T-helper 1 cell (primary cell): ENCODE measurements around the gene NUP153.
"Not testable (repeated sequence)": the region's sequence is repeated elsewhere in the genome, so short reads cannot be mapped to it uniquely, and the experiment has no call there.

Experiments
- DNase-seq, 5 donors: peaks; one replicate each; pipeline ENCODE4 v3.0.0-alpha.2; 2012 to 2020
- total RNA-seq, 4 donors: gene quantifications; one replicate each; lab custom pipeline; 2026; lab: John Stamatoyannopoulos, UW

Gene NUP153
- total RNA-seq = 176 to 227 (median 198) reads per million in 4 donors

DNA sequence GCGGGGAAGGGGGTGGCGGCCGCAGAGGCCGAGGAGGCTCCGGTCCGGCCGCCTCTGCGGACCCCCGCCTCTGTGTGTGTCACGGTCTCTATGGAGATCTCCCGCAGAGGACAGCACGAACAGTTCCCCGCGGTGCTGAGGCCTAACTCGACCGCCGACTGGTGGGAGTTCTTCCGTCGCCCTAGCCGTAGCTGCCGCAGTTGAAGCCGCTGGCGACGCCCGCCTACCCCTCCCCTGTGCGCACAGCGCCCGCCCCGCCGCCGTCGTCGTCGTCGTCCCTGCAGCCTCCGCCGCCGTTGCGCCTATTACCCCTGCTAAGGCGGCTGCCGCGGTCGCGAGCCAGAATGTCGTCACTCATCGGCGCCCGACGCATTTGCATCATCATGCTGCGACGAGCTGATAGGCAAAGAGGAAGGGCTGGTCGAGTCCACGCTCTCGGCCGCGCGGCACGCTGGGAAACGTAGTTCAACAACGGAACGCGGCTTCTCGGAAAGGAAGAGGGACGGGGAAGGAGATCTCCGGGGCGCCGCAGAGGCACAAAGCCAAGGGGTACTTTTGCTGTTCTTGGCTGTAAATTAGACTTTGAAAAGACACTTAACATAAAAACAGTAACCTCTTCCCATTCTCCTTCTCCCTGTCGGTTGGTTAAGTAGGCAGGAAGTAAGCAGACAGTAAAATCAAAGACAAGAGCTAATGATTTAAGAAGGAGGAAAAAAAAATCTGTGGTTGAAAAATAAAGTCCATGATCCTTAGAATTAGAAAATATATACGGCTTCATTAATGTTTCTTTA is at the start of gene NUP153:
Gene NUP153, minus strand, starts transcription at position 346 of the 791 bp plus-strand sequence. CDS start 538 bp downstream, outside the sequence.
- DNase-seq = peak; percentile 96 to 100 (median 98)

- DNase-seq = no peak
Measured at GRCh38 chr6:17754254-17754653, 47.5 kb upstream of the NUP153 start.

DNA sequence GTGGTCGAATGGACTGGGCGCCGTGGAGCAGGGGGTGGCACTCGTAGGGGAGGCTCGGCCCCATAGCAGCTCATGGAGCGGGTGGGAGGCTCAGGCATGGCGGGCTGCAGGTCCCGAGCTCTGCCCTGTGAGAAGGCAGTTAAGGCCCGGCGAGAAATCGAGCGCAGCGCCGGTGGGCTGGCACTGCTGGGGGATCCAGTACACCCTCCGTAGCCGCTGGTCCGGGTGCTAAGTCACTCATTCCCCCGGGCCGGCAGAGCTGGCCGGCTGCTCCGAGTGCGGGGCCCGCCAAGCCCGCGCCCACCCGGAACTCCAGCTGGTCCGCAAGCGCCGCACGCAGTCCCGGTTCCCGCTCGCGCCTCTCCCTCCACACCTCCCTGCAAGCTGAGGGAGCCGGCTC is 38.6 kb upstream of the NUP153 start:
- not testable (repeated sequence) for DNase-seq

GRCh38 chr6:17744757-17745308 is 38.1 kb upstream of the NUP153 start:
- DNase-seq = not testable (repeated sequence)

- DNase-seq = no peak
Measured at GRCh38 chr6:17744019-17744756, 37.5 kb upstream of the NUP153 start.

- no peak for DNase-seq
Measured at GRCh38 chr6:17741507-17741906, 34.8 kb upstream of the NUP153 start.

- no peak for DNase-seq
Measured at GRCh38 chr6:17740559-17741220, 34.0 kb upstream of the NUP153 start.

DNA sequence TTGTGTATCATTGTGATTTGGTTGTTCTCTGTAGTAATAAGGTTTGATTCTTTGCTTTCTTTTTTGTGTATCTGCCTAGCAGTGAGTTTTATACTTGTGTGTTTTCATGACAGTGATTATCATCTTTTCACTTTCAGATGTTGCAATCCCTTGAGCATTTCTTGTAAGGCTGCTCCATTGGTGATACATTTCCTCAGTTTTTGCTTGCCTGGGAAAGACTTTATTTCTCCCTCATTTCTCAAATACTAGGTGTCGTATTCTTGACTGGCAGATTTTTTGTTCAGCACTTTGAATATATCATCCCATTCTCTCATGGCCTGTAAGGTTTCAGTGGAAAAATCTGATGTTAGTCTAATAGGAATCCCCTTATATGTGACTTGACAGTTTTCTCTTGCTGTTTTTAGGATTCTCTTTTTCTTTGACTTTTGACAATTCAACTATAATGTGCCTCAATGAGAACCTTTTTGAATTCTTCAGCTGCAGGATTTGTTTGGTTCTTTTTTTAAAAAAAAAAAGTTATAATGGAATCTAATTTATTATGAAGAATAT is 31.1 kb upstream of the NUP153 start:
- no peak for DNase-seq

- not testable (repeated sequence) for DNase-seq
Measured at GRCh38 chr6:17735311-17735710, 28.6 kb upstream of the NUP153 start.

DNA sequence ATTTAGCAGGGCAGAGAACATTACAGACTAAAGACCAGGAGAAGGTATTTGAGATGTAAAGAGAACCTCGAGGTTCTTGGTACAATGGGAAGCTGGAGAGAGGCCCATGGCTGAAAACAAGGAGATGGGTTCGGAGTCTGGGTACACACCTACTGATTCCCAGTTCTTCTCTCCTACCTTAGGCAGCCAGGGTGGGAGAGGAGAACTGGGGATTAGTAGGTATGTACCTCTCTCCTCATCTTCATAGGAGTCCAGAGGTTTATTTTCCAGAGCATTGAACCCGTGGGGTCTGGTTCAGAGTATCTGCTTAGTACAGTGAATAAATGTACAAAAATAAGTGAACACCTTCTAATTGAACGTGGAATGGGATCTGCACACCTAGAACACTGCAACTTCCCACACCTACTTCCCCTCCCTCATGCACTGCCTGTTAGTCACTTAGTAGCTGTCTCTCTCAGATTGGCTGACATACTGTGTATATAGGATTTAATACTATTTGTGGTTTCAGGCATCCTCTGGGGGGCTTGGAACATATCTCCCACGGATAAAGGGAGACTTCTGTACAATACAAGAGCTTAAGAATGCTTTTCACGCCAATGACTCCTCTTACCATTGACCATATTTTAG is 23.5 kb upstream of the NUP153 start:
- no peak for DNase-seq

GRCh38 chr6:17729223-17730077 is 22.7 kb upstream of the NUP153 start:
- DNase-seq = no peak

DNA sequence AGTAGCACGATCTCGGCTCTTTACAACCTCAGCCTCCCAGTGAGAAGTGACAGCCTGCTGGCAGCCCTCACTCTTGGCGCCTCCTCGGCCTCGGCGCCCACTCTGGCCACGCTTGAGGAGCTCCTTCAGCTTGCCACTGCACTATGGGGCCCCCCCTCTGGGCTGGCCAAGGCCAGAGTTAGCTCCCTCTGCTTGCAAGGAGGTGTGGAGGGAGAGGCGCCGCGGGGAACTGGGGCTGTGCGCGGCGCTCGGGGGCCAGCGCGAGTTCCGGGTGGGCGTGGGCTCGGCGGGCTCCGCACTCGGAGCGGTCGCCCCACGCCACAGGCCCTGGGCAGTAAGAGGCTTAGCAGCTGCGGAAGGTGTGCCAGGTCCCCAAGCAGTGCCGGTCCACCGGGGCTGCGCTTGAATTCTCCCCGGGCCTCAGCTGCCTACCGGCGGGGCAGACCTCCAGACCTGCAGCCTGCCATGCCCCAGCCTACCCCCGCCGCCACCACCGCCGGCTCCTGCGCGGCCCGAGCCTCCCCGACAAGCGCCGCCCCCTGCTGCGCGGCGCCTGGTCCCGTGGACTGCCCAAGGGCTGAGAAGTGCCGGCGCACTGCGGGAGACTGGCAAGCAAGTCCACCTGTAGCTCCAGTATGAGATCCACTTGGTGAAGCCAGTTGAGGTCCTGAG is 22.0 kb upstream of the NUP153 start:
- DNase-seq = no peak

GRCh38 chr6:17725083-17725482 is 18.4 kb upstream of the NUP153 start:
- no peak for DNase-seq

- no peak for DNase-seq
Measured at GRCh38 chr6:17724341-17724740, 17.6 kb upstream of the NUP153 start.

DNA sequence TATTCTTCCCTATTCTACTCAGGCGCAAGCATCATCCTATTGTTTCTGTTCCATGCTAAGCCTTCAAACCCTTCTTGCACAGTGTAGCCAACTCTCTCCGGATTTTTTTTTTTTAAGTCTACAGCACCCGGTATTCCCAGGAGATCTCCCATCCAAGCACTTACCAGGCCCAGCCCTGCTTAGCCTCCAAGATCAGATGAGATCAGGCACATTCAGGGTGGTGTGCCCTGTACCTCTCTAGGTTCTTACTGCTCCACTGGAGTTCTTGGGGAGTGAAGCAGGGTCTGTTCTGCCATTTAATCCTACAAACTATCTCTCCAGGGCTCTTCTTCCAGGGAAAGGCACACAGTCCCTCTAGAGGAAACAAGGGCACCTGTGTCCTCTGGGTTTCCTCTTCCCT is 14.9 kb upstream of the NUP153 start:
- no peak for DNase-seq

- DNase-seq = no peak
Measured at GRCh38 chr6:17719323-17720041, 12.8 kb upstream of the NUP153 start.

DNA sequence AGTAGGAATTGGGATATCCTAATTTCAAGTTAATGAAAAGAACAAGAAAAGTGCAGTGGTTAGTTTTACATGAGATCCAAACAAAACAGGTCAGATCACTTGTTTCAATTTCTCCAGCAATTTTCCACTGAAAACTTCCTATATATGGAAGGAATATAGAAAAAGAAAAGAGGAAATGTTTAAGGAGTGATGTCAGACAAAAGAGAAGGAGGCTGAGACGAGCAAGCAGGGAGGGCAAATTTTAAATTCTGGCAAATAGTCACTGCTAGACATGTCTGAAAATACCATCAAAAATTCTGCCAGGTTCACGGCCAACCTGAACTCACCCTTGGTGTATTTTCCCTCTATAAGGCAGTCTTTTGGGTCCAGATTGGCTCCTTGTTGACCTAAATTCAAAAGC is 9.5 kb upstream of the NUP153 start:
- no peak for DNase-seq

- DNase-seq = peak in 1 of 5 donors; percentile 82
Measured at GRCh38 chr6:17714879-17715851, 8.4 kb upstream of the NUP153 start.

- peak in 1 of 5 donors; percentile 10 for DNase-seq
Measured at GRCh38 chr6:17714177-17714576, 7.5 kb upstream of the NUP153 start.
